ENCODE measurements around the gene CNTNAP5. TPM values are rescaled to one million over a fixed set of nuclear protein-coding genes. Genes with fewer than 3 reads are reported as not detected.

Gene CNTNAP5
- total and polyA plus RNA-seq, 2 of the 13 experiments (the other 11 are each of a cell fraction or from before 2014, with no cell fraction given), result not detected

DNA sequence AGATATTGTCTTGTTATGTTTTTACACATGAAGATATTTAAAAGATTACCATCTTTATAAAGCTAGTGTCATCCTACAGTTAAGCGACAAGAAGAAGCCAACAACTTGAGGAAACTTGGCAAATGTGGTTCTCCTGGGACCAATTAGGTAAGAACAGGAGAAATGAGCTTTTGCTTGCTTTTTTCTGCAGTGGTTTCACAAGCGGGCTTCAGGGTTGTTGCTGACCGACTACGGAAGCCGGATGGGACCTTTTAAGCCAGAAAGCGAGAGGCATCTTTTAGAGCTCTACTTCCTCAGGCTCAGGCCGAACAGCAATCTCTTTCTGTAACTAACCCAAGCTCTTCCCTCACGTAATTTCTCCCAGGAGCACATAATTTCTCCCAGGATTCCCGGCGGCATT, 256.5 kb downstream of the CNTNAP5 start (continued):
- TF ChIP-seq ZBTB40 (IDR thresholded peaks at IDR 0.05), result no peak
- TF ChIP-seq ZBTB40 (CRISPR knock-in tag; IDR thresholded peaks at IDR 0.05), result no peak
- TF ChIP-seq ZNF264 (CRISPR knock-in tag; IDR thresholded peaks at IDR 0.05), result no peak
- no peak for TF ChIP-seq ONECUT2 (CRISPR knock-in tag; IDR thresholded peaks at IDR 0.05)
- TF ChIP-seq ZBTB42 (CRISPR knock-in tag; IDR thresholded peaks at IDR 0.05), result no peak
- no peak for TF ChIP-seq HOXA5 (CRISPR knock-in tag; IDR thresholded peaks at IDR 0.05)
- TF ChIP-seq, protein P1, sequence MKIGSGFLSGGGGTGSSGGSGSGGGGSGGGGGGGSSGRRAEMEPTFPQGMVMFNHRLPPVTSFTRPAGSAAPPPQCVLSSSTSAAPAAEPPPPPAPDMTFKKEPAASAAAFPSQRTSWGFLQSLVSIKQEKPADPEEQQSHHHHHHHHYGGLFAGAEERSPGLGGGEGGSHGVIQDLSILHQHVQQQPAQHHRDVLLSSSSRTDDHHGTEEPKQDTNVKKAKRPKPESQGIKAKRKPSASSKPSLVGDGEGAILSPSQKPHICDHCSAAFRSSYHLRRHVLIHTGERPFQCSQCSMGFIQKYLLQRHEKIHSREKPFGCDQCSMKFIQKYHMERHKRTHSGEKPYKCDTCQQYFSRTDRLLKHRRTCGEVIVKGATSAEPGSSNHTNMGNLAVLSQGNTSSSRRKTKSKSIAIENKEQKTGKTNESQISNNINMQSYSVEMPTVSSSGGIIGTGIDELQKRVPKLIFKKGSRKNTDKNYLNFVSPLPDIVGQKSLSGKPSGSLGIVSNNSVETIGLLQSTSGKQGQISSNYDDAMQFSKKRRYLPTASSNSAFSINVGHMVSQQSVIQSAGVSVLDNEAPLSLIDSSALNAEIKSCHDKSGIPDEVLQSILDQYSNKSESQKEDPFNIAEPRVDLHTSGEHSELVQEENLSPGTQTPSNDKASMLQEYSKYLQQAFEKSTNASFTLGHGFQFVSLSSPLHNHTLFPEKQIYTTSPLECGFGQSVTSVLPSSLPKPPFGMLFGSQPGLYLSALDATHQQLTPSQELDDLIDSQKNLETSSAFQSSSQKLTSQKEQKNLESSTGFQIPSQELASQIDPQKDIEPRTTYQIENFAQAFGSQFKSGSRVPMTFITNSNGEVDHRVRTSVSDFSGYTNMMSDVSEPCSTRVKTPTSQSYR (CRISPR knock-in tag; IDR thresholded peaks at IDR 0.05; ENCODE audit: borderline replicate concordance), result no peak
- no peak for TF ChIP-seq PHB2 (IDR thresholded peaks at IDR 0.05; ENCODE audit: partially characterized antibody)
